Neural progenitor cell (in vitro differentiated cells): ENCODE data around the gene TUBA8. TPM values are rescaled to one million over a fixed set of nuclear protein-coding genes. Genes with fewer than 3 reads are reported as not detected.

Source experiments
- DNase-seq: peaks from one replicate; pipeline ENCODE4 v3.0.0-alpha.2; 2016; ENCODE audit warnings: low spot score
- H2AFZ ChIP-seq: fragments of 200-600 bp; sonication (generic); replicated peaks from 2 replicates; pipeline ENCODE4 v1.6.1; 2016; ENCODE audit warnings: antibody characterized with exemption
- H3F3A ChIP-seq: fragments of 200-600 bp; sonication (generic); 2 replicates; pipeline ENCODE4 v1.6.1; 2016; ENCODE audit warnings: antibody characterized with exemption, low read depth
- H3K27ac ChIP-seq: fragments of 200-600 bp; sonication (generic); 2 replicates; pipeline ENCODE4 v1.5.1; 2016; ENCODE audit warnings: mild to moderate bottlenecking
- H3K27me3 ChIP-seq: fragments of 200-600 bp; sonication (generic); 2 replicates; pipeline ENCODE4 v1.6.1; 2016; ENCODE audit warnings: mild to moderate bottlenecking, moderate library complexity
- H3K36me3 ChIP-seq: fragments of 200-600 bp; sonication (generic); 2 replicates; pipeline ENCODE4 v1.5.1; 2016
- H3K4me1 ChIP-seq: fragments of 200-600 bp; sonication (generic); 2 replicates; pipeline ENCODE4 v1.6.1; 2016; ENCODE audit warnings: mixed run types
- H3K4me2 ChIP-seq: fragments of 200-600 bp; sonication (generic); 2 replicates; pipeline ENCODE4 v1.6.1; 2016
- H3K4me3 ChIP-seq: fragments of 200-600 bp; sonication (generic); 2 replicates; pipeline ENCODE4 v1.5.1; 2016
- H3K79me2 ChIP-seq: fragments of 200-600 bp; sonication (generic); 2 replicates; pipeline ENCODE4 v1.6.1; 2016; ENCODE audit warnings: low read depth
- H3K9ac ChIP-seq: fragments of 200-600 bp; sonication (generic); 2 replicates; pipeline ENCODE4 v1.6.1; 2016
- H3K9me3 ChIP-seq: fragments of 200-600 bp; sonication (generic); 2 replicates; pipeline ENCODE4 v1.5.1; 2016; ENCODE audit warnings: low read depth
- H4K20me1 ChIP-seq: fragments of 200-600 bp; sonication (generic); 2 replicates; pipeline ENCODE4 v1.6.1; 2016; ENCODE audit warnings: low read depth
- H3K27ac Mint-ChIP-seq: 3 replicates; pipeline ENCODE4 v1.8.0; 2021; ENCODE audit warnings: mixed read lengths
- H3K27me3 Mint-ChIP-seq: 2 replicates; pipeline ENCODE4 v1.8.0; 2022; ENCODE audit warnings: low read depth, mild to moderate bottlenecking, inconsistent platforms, moderate library complexity, mixed read lengths; ENCODE audit not compliant: insufficient read depth
- H3K36me3 Mint-ChIP-seq: 3 replicates; pipeline ENCODE4 v1.8.0; 2021; ENCODE audit warnings: mixed read lengths
- H3K4me1 Mint-ChIP-seq: 3 replicates; pipeline ENCODE4 v1.8.0; 2021; ENCODE audit warnings: mixed read lengths
- H3K4me3 Mint-ChIP-seq: 3 replicates; pipeline ENCODE4 v1.8.0; 2021; ENCODE audit warnings: mild to moderate bottlenecking, moderate library complexity, mixed read lengths
- H3K9me3 Mint-ChIP-seq: 3 replicates; pipeline ENCODE4 v1.8.0; 2020; ENCODE audit warnings: mixed read lengths
- EZH2 ChIP-seq: fragments of 200-600 bp; sonication (generic); IDR thresholded peaks from 2 replicates; pipeline ENCODE4 v1.6.1; 2017; ENCODE audit warnings: antibody characterized with exemption, mild to moderate bottlenecking, moderate library complexity
- EZH2phosphoT487 ChIP-seq: fragments of 200-600 bp; sonication (generic); IDR thresholded peaks from 2 replicates; pipeline ENCODE4 v1.6.1; 2017; ENCODE audit warnings: antibody characterized with exemption
- total RNA-seq: library from RNA; depleted of rRNA; stranded (reverse); fragments of >200 nt; gene quantifications from 2 replicates; pipeline ENCODE4 v1.2.3, GENCODE V29; 2015; ENCODE audit warnings: low replicate concordance
- TF ChIP-seq, protein P1 (sequence below): fragments of 200-600 bp; sonication (generic); IDR thresholded peaks from 2 replicates; pipeline ENCODE4 v1.5.1; 2017; ENCODE audit warnings: antibody characterized with exemption, mild to moderate bottlenecking

The TUBA8 gene
- total RNA-seq, 1 donor from 2014 or later: 0.39 TPM

GRCh38 chr22:18114976-18115652 is 4.5 kb downstream of the TUBA8 start:
- Mint-ChIP-seq H3K36me3 (no peaks in the 10 kb centered on the region), H3K9me3 (no peaks in the 10 kb centered on the region), H3K4me1 (peaks cover 7% of the 10 kb centered on the region), H3K27ac (no peak overlapping the region), H3K4me3 (no peak overlapping the region), H3K27me3 (peaks cover 15% of the 10 kb centered on the region)
- TF ChIP-seq EZH2phosphoT487: no peak
- TF ChIP-seq, protein P1, sequence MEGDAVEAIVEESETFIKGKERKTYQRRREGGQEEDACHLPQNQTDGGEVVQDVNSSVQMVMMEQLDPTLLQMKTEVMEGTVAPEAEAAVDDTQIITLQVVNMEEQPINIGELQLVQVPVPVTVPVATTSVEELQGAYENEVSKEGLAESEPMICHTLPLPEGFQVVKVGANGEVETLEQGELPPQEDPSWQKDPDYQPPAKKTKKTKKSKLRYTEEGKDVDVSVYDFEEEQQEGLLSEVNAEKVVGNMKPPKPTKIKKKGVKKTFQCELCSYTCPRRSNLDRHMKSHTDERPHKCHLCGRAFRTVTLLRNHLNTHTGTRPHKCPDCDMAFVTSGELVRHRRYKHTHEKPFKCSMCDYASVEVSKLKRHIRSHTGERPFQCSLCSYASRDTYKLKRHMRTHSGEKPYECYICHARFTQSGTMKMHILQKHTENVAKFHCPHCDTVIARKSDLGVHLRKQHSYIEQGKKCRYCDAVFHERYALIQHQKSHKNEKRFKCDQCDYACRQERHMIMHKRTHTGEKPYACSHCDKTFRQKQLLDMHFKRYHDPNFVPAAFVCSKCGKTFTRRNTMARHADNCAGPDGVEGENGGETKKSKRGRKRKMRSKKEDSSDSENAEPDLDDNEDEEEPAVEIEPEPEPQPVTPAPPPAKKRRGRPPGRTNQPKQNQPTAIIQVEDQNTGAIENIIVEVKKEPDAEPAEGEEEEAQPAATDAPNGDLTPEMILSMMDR: no peak
- TF ChIP-seq EZH2: no peak
- Histone ChIP-seq H3K9ac (no peak overlapping the region), H3F3A (no peaks in the 10 kb centered on the region), H2AFZ (no peak overlapping the region), H3K27ac (no peak overlapping the region), H3K4me1 (peaks cover 9% of the 10 kb centered on the region), H3K27me3 (peaks cover 33% of the 10 kb centered on the region), H3K4me3 (no peak overlapping the region), H3K79me2 (no peaks in the 10 kb centered on the region), H3K4me2 (no peak overlapping the region), H3K36me3 (no peaks in the 10 kb centered on the region), H3K9me3 (no peaks in the 10 kb centered on the region), H4K20me1 (peaks cover 9% of the 10 kb centered on the region)
- no peak for DNase-seq

DNA sequence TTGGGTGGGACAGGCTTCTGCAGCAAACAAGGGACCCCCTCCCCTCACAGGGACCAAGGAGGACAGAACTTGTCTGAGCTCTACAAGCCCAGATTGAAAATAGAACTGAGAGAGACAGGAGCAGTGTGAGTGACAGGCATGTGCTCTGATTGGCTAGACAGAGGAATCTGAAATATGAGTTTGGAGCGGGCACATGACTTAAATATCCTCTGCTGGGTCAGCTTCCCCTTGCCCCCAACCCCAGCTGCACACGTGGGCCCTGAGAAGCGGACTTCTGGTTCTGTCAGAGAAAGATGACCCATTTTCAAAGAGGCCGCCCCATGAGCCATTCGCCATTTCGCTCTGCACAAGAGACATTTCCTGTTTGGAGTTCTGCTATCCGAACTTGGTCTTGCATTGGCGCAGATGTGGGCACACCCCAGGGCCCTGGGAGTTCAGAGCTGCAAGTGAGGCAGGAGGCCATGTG is 5.3 kb downstream of the TUBA8 start:
- Mint-ChIP-seq H3K9me3 (no peaks in the 10 kb centered on the region), H3K36me3 (no peaks in the 10 kb centered on the region), H3K27me3 (peaks cover 12% of the 10 kb centered on the region), H3K4me3 (no peak overlapping the region), H3K4me1 (peaks cover 6% of the 10 kb centered on the region), H3K27ac (no peak overlapping the region)
- H3K4me1 ChIP-seq: peaks cover 7% of the 10 kb centered on the region
- H3K9ac ChIP-seq: no peak overlapping the region
- TF ChIP-seq EZH2phosphoT487 (no peak), EZH2 (no peak)
- TF ChIP-seq, protein P1: no peak
- H3K9me3 ChIP-seq: no peaks in the 10 kb centered on the region
- no peaks in the 10 kb centered on the region for H3K36me3 ChIP-seq
- H3K4me2 ChIP-seq: no peak overlapping the region
- H3K4me3 ChIP-seq: no peak overlapping the region
- DNase-seq: no peak
- H3K27me3 ChIP-seq: peaks cover 25% of the 10 kb centered on the region
- no peaks in the 10 kb centered on the region for H3F3A ChIP-seq
- H2AFZ ChIP-seq: no peak overlapping the region
- H3K27ac ChIP-seq: no peak overlapping the region
- H4K20me1 ChIP-seq: peaks cover 6% of the 10 kb centered on the region
- no peaks in the 10 kb centered on the region for H3K79me2 ChIP-seq

DNA sequence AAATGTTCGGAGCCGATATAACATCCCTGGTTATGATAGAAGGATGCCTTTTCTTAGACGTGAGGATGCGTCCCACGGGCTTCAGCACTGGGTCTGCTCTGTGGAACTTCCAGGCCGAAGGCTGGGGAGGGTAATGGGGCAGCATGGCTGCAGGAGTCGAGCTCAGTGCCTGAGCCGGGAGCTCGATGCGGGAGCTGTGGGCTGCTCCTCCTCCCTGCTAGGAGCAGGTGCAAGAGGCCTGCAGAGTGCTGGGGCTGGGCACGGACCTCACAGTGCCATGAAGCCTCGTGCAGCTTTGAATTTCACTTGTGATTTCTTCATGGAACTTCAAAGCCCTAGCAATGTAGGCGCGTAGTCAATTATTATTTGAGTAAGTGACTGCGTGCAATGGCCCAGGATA is 6.0 kb downstream of the TUBA8 start:
- H3K36me3 ChIP-seq: no peaks in the 10 kb centered on the region
- H3K4me1 ChIP-seq: peaks cover 1% of the 10 kb centered on the region
- Mint-ChIP-seq H3K27me3 (peaks cover 10% of the 10 kb centered on the region), H3K4me1 (peaks cover 7% of the 10 kb centered on the region), H3K4me3 (no peak overlapping the region), H3K9me3 (no peaks in the 10 kb centered on the region), H3K36me3 (no peaks in the 10 kb centered on the region), H3K27ac (no peak overlapping the region)
- no peaks in the 10 kb centered on the region for H3F3A ChIP-seq
- H3K27me3 ChIP-seq: peaks cover 18% of the 10 kb centered on the region
- no peaks in the 10 kb centered on the region for H3K79me2 ChIP-seq
- TF ChIP-seq, protein P1: no peak
- TF ChIP-seq EZH2 (no peak), EZH2phosphoT487 (no peak)
- H3K4me3 ChIP-seq: no peak overlapping the region
- H3K4me2 ChIP-seq: no peak overlapping the region
- H3K9ac ChIP-seq: no peak overlapping the region
- no peaks in the 10 kb centered on the region for H3K9me3 ChIP-seq
- H4K20me1 ChIP-seq: no peaks in the 10 kb centered on the region
- DNase-seq: no peak
- H3K27ac ChIP-seq: no peak overlapping the region
- no peak overlapping the region for H2AFZ ChIP-seq
